Hindlimb muscle (tissue), 1 donor: ENCODE data around the gene RPS8. TPM values are rescaled to one million over a fixed set of nuclear protein-coding genes. Genes with fewer than 3 reads are reported as not detected.
A peak's percentile ranks its signal among the peaks of the same experiment; 100 is the strongest.
"Not testable (repeated sequence)": the region's sequence is repeated elsewhere in the genome, so short reads cannot be mapped to it uniquely, and the experiment has no call there.

ENCODE experiments used
- DNase-seq: peaks from one replicate; pipeline ENCODE4 v3.0.0-alpha.2; 2013
- polyA plus RNA-seq: library from polyadenylated mRNA; unstranded; fragments of 120-200 nt; gene quantifications from one replicate; pipeline ENCODE4 v1.2.1, GENCODE V29; 2013; ENCODE audit not compliant: insufficient read length

The RPS8 gene
- polyA plus RNA-seq, 1 donor, result 2,950 TPM

GRCh38 chr1:44783697-44784093 is 8.4 kb downstream of the RPS8 start:
- DNase-seq, result no peak

- DNase-seq, result peak; percentile 63
These were observed 9.0 kb downstream of the RPS8 start for GRCh38 chr1:44784094-44785028.

GRCh38 chr1:44785029-44785380 is 9.7 kb downstream of the RPS8 start:
- no peak for DNase-seq

GRCh38 chr1:44785501-44786137 is 10.3 kb downstream of the RPS8 start:
- no peak for DNase-seq

- DNase-seq, result peak; percentile 71
These were observed 10.9 kb downstream of the RPS8 start for GRCh38 chr1:44786138-44786840.

GRCh38 chr1:44786841-44787426 is 11.6 kb downstream of the RPS8 start:
- DNase-seq, result no peak

- no peak for DNase-seq
These were observed 12.2 kb downstream of the RPS8 start for GRCh38 chr1:44787506-44787905.

GRCh38 chr1:44788120-44788860 is 12.9 kb downstream of the RPS8 start, which contains the start of gene BEST4:
Gene BEST4 (minus strand): TSS chr1:44788170. CDS start chr1:44787705, 465 bp downstream.
- no peak for DNase-seq

- DNase-seq, result no peak
These were observed 15.8 kb downstream of the RPS8 start for GRCh38 chr1:44790968-44791801.

- DNase-seq, result no peak
These were observed 17.6 kb downstream of the RPS8 start for GRCh38 chr1:44792736-44793502.

GRCh38 chr1:44797886-44798285 is 22.5 kb downstream of the RPS8 start:
- not testable (repeated sequence) for DNase-seq

- DNase-seq, result no peak
These were observed 23.4 kb downstream of the RPS8 start for GRCh38 chr1:44798481-44799365.

- peak; percentile 98 for DNase-seq
These were observed 24.6 kb downstream of the RPS8 start, which contains the start of gene PLK3 for GRCh38 chr1:44799770-44800584. Gene PLK3 (plus strand): TSS chr1:44800377. CDS start chr1:44800464, 87 bp downstream.

GRCh38 chr1:44801491-44802305 is 26.4 kb downstream of the RPS8 start:
- DNase-seq, result no peak

GRCh38 chr1:44802306-44803061 is 27.1 kb downstream of the RPS8 start:
- DNase-seq, result no peak

GRCh38 chr1:44803062-44803311 is 27.6 kb downstream of the RPS8 start:
- no peak for DNase-seq
